NT2/D1 (cell line): ENCODE results near the gene DDA1.

Experiments
- SUZ12 ChIP-seq: IDR thresholded peaks from 2 replicates; pipeline ENCODE4 v1.6.1; 2011; ENCODE audit not compliant: insufficient read length, insufficient read depth; ENCODE audit errors: extremely low read depth
- ZNF274 ChIP-seq: IDR thresholded peaks from 2 replicates; pipeline ENCODE4 v1.6.1; 2011; ENCODE audit warnings: mild to moderate bottlenecking, low read depth, low read length

- no peak for TF ChIP-seq ZNF274
- TF ChIP-seq SUZ12, result no peak
Measured at GRCh38 chr19:17268754-17269153, 40.6 kb upstream of the DDA1 start.
